MCF 10A (cell line): ENCODE results near the gene RFPL4AL1. TPM values are rescaled to one million over a fixed set of nuclear protein-coding genes. Genes with fewer than 3 reads are reported as not detected.
"Not testable (repeated sequence)": the region's sequence is repeated elsewhere in the genome, so short reads cannot be mapped to it uniquely, and the experiment has no call there.

Source experiments
- BruUV-seq: library from RNA; stranded (reverse); fragments of 400-500 nt; replicated peaks from 2 replicates; lab custom pipeline; 2021; lab: Mats Ljungman, UMichigan
- CTCF ChIA-PET: fragments of 300-600 bp; sonication (Branson Sonifier 250); formaldehyde crosslinking; extraction: SDS; loops from one replicate; lab custom pipeline; 2021; ENCODE audit warnings: antibody characterized with exemption, inconsistent platforms; lab: Yijun Ruan, JAX
- POLR2A ChIA-PET: fragments of 300-600, 350-650 bp; sonication (Branson Sonifier 250); formaldehyde crosslinking; extraction: SDS; loops from one replicate; lab custom pipeline; 2020; ENCODE audit warnings: antibody characterized with exemption, inconsistent platforms; lab: Yijun Ruan, JAX
- DNase-seq: peaks from one replicate; pipeline ENCODE4 v3.0.0-alpha.2; 2018; ENCODE audit not compliant: unreplicated experiment
- H3K27ac Mint-ChIP-seq: one replicate; pipeline ENCODE4 v1.8.0; 2022; ENCODE audit warnings: mild to moderate bottlenecking, low read depth, mixed read lengths; ENCODE audit not compliant: unreplicated experiment
- H3K27me3 Mint-ChIP-seq: one replicate; pipeline ENCODE4 v1.8.0; 2022; ENCODE audit warnings: mixed read lengths; ENCODE audit not compliant: insufficient read depth, unreplicated experiment
- H3K36me3 Mint-ChIP-seq: one replicate; pipeline ENCODE4 v1.8.0; 2022; ENCODE audit warnings: mild to moderate bottlenecking, moderate library complexity, mixed read lengths; ENCODE audit not compliant: insufficient read depth, unreplicated experiment
- H3K4me1 Mint-ChIP-seq: one replicate; pipeline ENCODE4 v1.8.0; 2022; ENCODE audit warnings: mixed read lengths; ENCODE audit not compliant: insufficient read depth, unreplicated experiment
- H3K4me3 Mint-ChIP-seq: one replicate; pipeline ENCODE4 v1.8.0; 2022; ENCODE audit warnings: mild to moderate bottlenecking, moderate library complexity, mixed read lengths; ENCODE audit not compliant: unreplicated experiment
- H3K9me3 Mint-ChIP-seq: one replicate; pipeline ENCODE4 v1.8.0; 2022; ENCODE audit warnings: mixed read lengths; ENCODE audit not compliant: unreplicated experiment
- CTCF ChIP-seq: fragments of 200-600 bp; IDR thresholded peaks from one replicate; pipeline ENCODE4 v1.8.0; 2022; ENCODE audit warnings: antibody characterized with exemption, mild to moderate bottlenecking; ENCODE audit not compliant: unreplicated experiment
- intact Hi-C: fragments of 100-400 bp; cut with micrococcal nuclease; formaldehyde crosslinking; loops from 2 replicates; pipeline ENCODE4 v1.14.1; 2022
- total RNA-seq: library from RNA; stranded (reverse); gene quantifications from 2 replicates; pipeline ENCODE4 v1.2.3, GENCODE V29; 2022

Gene RFPL4AL1
- total RNA-seq, 1 experiment from 2014 or later, result not detected

GRCh38 chr19:55738302-55738701 is 30.6 kb upstream of the RFPL4AL1 start, which contains the start of gene NLRP9:
TSS of gene NLRP9 (minus strand) at chr19:55738402. CDS start at chr19:55738374, 28 bp downstream.
- no peaks in the 10 kb centered on the region for H3K9me3 Mint-ChIP-seq
- H3K4me1 Mint-ChIP-seq, result no peaks in the 10 kb centered on the region
- H3K4me3 Mint-ChIP-seq, result no peak within 1 kb of the TSS
- intact Hi-C loops, result no loop called here
- no peaks in the 10 kb centered on the region for H3K27me3 Mint-ChIP-seq
- CTCF ChIA-PET, result no interaction called here
- H3K36me3 Mint-ChIP-seq, result peaks cover 6% of the 10 kb centered on the region
- no peak within 1 kb of the TSS for H3K27ac Mint-ChIP-seq
- POLR2A ChIA-PET, result no interaction called here
- no peak for DNase-seq
- no TSS peak for BruUV-seq
- no peak for TF ChIP-seq CTCF

GRCh38 chr19:55750715-55751114 is 18.2 kb upstream of the RFPL4AL1 start:
- no peak for TF ChIP-seq CTCF
- ChIA-PET CTCF (no interaction called here), POLR2A (no interaction called here)
- no peak for DNase-seq
- no peaks in the 10 kb centered on the region for H3K4me1 Mint-ChIP-seq
- intact Hi-C loops, result no loop called here
- peaks cover 3% of the 10 kb centered on the region for H3K9me3 Mint-ChIP-seq
- peaks cover 21% of the 10 kb centered on the region for H3K27me3 Mint-ChIP-seq
- H3K36me3 Mint-ChIP-seq, result no peaks in the 10 kb centered on the region
- H3K27ac Mint-ChIP-seq, result no peak overlapping the region
- no peak overlapping the region for H3K4me3 Mint-ChIP-seq
- no TSS peak for BruUV-seq

- DNase-seq, result no peak
- H3K4me3 Mint-ChIP-seq, result no peak overlapping the region
- no peak for TF ChIP-seq CTCF
- H3K27ac Mint-ChIP-seq, result no peak overlapping the region
- intact Hi-C loops, result no loop called here
- no peaks in the 10 kb centered on the region for H3K4me1 Mint-ChIP-seq
- BruUV-seq, result no TSS peak
- ChIA-PET CTCF (no interaction called here), POLR2A (no interaction called here)
- peaks cover 42% of the 10 kb centered on the region for H3K27me3 Mint-ChIP-seq
- H3K9me3 Mint-ChIP-seq, result no peaks in the 10 kb centered on the region
- no peaks in the 10 kb centered on the region for H3K36me3 Mint-ChIP-seq
These were observed 15.5 kb upstream of the RFPL4AL1 start for GRCh38 chr19:55753401-55753800.

GRCh38 chr19:55756808-55757207 is 12.1 kb upstream of the RFPL4AL1 start:
- DNase-seq, POLR2A ChIA-PET, H3K9me3 Mint-ChIP-seq, H3K4me1 Mint-ChIP-seq, H3K4me3 Mint-ChIP-seq, H3K27ac Mint-ChIP-seq, intact Hi-C loops, H3K36me3 Mint-ChIP-seq, BruUV-seq, CTCF ChIA-PET: not testable (repeated sequence)
- H3K27me3 Mint-ChIP-seq, result peaks cover 65% of the 10 kb centered on the region

GRCh38 chr19:55758797-55759196 is 10.1 kb upstream of the RFPL4AL1 start, which contains the start of gene RFPL4A:
TSS of gene RFPL4A (plus strand) at chr19:55759097. CDS start at chr19:55761801, 2,704 bp downstream.
- H3K4me1 Mint-ChIP-seq, H3K27ac Mint-ChIP-seq: not testable (repeated sequence)

More at GRCh38 chr19:55758797-55759196, 10.1 kb upstream of the RFPL4AL1 start, which contains the start of gene RFPL4A:
- DNase-seq, BruUV-seq, H3K9me3 Mint-ChIP-seq, POLR2A ChIA-PET, H3K36me3 Mint-ChIP-seq, H3K4me3 Mint-ChIP-seq, CTCF ChIA-PET, intact Hi-C loops: not testable (repeated sequence)
- H3K27me3 Mint-ChIP-seq, result peaks cover 54% of the 10 kb centered on the region
